Vagina (tissue), 2 donors: ENCODE data around the gene PTER. TPM values are rescaled to one million over a fixed set of nuclear protein-coding genes. Genes with fewer than 3 reads are reported as not detected.

Experiments
- DNase-seq, 2 donors: peaks; one replicate each; pipeline ENCODE4 v3.0.0-alpha.2; 2017; ENCODE audit errors: extremely low spot score in 2 of 2
- H3K27ac ChIP-seq: fragments of 200-600 bp; sonication (generic); one replicate; pipeline ENCODE4 v1.5.1; 2019
- H3K27me3 ChIP-seq: fragments of 200-600 bp; sonication (generic); one replicate; pipeline ENCODE4 v1.5.1; 2019
- H3K36me3 ChIP-seq, 2 donors: fragments of 200-600 bp; sonication (generic); one replicate each; pipeline ENCODE4 v1.5.1; 2017 to 2019
- H3K4me1 ChIP-seq: fragments of 200-600 bp; sonication (generic); one replicate; pipeline ENCODE4 v1.5.1; 2019
- H3K4me3 ChIP-seq, 2 donors: fragments of 200-600 bp; sonication (generic); 1 replicate in 1 of 2; 2 replicates in 1 of 2; pipeline ENCODE4 v1.5.1; 2016 to 2019
- H3K9me3 ChIP-seq: fragments of 200-600 bp; sonication (generic); one replicate; pipeline ENCODE4 v1.5.1; 2019
- POLR2A ChIP-seq, 2 donors: fragments of 450-650 bp; IDR thresholded peaks; one replicate each; pipeline ENCODE4 v1.6.1; 2017; ENCODE audit warnings: antibody characterized with exemption in 2 of 2, mild to moderate bottlenecking in 2 of 2, moderate library complexity in 2 of 2
- POLR2AphosphoS5 ChIP-seq, 2 donors: sonication (generic); formaldehyde crosslinking; IDR thresholded peaks; one replicate each; pipeline ENCODE4 v1.9.0; 2017; ENCODE audit warnings: antibody characterized with exemption in 2 of 2, mild to moderate bottlenecking in 2 of 2, low read depth in 1 of 2; ENCODE audit not compliant: insufficient read depth in 1 of 2
- intact Hi-C: fragments of 100-400 bp; cut with DNase I; formaldehyde crosslinking; loops from one replicate; pipeline ENCODE4 v1.15.1; 2023
- total RNA-seq: library from RNA; depleted of rRNA; stranded (reverse); fragments of >200 nt; gene quantifications from one replicate; pipeline ENCODE4 v1.2.3, GENCODE V29; 2016
- TF ChIP-seq, protein P1 (sequence below), 3 experiments: fragments of 450-650 bp in 2 of 3; fragments of 200-600 bp in 1 of 3; sonication (generic) in 1 of 3; IDR thresholded peaks; one replicate each; pipeline ENCODE4 v1.5.1; 2017 to 2019; ENCODE audit warnings: antibody characterized with exemption in 3 of 3, mild to moderate bottlenecking in 2 of 3, moderate library complexity in 2 of 3

Gene PTER
- total RNA-seq, 1 donor from 2014 or later = 7.4 TPM

DNA sequence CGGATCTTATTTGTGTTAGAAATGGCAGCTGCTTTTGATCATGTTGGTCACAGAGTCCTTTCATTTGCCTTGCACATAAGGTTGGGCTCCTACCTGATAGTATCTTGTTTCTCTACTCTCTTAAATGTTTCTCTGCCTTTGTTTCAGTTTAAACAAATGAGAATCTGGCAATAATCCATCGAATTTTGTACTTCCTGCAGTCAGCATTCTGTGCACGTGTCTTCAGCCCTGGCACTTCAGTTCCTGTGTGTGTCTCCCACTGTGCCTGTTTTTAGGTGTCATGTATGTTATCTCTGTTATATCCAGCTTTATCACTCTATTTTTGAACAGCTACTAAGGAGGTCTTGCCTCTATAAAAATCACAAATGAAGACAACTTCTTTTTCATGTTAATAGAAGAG is 28.4 kb upstream of the PTER start:
- Histone ChIP-seq H3K27ac (no peak overlapping the region), H3K4me1 (no peaks in the 10 kb centered on the region), H3K4me3 (no peak overlapping the region), H3K27me3 (no peaks in the 10 kb centered on the region), H3K9me3 (no peaks in the 10 kb centered on the region), H3K36me3 (no peaks in the 10 kb centered on the region)
- no peak for TF ChIP-seq POLR2AphosphoS5 (IDR thresholded peaks at IDR 0.05; ENCODE audit: insufficient read depth in 1 of 2, low read depth in 1 of 2)
- TF ChIP-seq POLR2A (IDR thresholded peaks at IDR 0.05) = no peak
- TF ChIP-seq, protein P1, sequence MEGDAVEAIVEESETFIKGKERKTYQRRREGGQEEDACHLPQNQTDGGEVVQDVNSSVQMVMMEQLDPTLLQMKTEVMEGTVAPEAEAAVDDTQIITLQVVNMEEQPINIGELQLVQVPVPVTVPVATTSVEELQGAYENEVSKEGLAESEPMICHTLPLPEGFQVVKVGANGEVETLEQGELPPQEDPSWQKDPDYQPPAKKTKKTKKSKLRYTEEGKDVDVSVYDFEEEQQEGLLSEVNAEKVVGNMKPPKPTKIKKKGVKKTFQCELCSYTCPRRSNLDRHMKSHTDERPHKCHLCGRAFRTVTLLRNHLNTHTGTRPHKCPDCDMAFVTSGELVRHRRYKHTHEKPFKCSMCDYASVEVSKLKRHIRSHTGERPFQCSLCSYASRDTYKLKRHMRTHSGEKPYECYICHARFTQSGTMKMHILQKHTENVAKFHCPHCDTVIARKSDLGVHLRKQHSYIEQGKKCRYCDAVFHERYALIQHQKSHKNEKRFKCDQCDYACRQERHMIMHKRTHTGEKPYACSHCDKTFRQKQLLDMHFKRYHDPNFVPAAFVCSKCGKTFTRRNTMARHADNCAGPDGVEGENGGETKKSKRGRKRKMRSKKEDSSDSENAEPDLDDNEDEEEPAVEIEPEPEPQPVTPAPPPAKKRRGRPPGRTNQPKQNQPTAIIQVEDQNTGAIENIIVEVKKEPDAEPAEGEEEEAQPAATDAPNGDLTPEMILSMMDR (IDR thresholded peaks at IDR 0.05) = no peak
- no peak for DNase-seq
- intact Hi-C loops = no loop called here

DNA sequence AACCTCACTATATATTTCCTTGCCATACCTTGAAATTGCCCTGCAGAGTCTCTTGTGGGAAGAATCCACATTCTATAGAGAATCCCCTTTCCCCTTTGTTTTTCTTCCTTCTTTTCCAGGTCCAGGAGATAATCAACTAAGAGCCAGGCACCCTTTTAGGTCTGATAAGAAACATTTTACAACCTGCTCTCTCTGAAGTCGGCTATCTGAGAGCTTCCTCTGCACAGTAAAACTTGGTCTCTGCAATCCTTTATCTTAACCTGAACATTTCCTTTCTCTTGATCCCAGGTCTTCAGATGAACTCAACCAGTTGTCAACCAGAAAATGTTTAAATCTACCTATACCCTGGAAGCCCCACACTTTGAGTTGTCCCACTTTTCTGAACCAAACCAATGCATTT is 19.5 kb upstream of the PTER start:
- intact Hi-C loops = no loop called here
- H3K4me3 ChIP-seq = no peak overlapping the region
- no peaks in the 10 kb centered on the region for H3K4me1 ChIP-seq
- DNase-seq = no peak
- no peaks in the 10 kb centered on the region for H3K9me3 ChIP-seq
- H3K27ac ChIP-seq = no peak overlapping the region
- H3K27me3 ChIP-seq = no peaks in the 10 kb centered on the region
- TF ChIP-seq POLR2A (IDR thresholded peaks at IDR 0.05) (no peak), POLR2AphosphoS5 (IDR thresholded peaks at IDR 0.05; ENCODE audit: insufficient read depth in 1 of 2, low read depth in 1 of 2) (no peak)
- TF ChIP-seq, protein P1 (IDR thresholded peaks at IDR 0.05) = no peak
- H3K36me3 ChIP-seq = no peaks in the 10 kb centered on the region

DNA sequence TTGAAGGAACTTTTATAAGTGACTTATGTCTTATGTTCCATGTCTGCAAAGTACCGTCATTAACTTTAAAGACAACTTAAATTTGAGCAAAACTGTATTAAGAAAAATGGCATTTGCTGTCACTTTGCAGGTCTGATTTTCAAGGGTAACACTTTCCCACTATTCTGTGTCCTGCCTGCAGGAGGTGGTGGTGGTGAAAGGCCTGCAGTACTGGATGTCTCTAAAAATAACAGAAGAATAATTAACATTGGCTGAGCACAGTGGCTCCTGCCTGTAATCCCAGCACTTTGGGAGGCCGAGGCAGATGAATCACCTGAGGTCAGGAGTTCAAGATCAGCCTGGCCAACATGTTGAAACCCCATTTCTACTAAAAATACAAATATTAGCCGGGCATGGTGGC is 13.2 kb upstream of the PTER start:
- TF ChIP-seq POLR2AphosphoS5 (IDR thresholded peaks at IDR 0.05; ENCODE audit: insufficient read depth in 1 of 2, low read depth in 1 of 2) = no peak
- TF ChIP-seq, protein P1 (IDR thresholded peaks at IDR 0.05) = no peak
- no peak for TF ChIP-seq POLR2A (IDR thresholded peaks at IDR 0.05)
- Histone ChIP-seq H3K27me3 (no peaks in the 10 kb centered on the region), H3K36me3 (no peaks in the 10 kb centered on the region), H3K4me3 (no peak overlapping the region), H3K27ac (no peak overlapping the region), H3K4me1 (no peaks in the 10 kb centered on the region), H3K9me3 (no peaks in the 10 kb centered on the region)
- intact Hi-C loops = no loop called here
- no peak for DNase-seq

DNA sequence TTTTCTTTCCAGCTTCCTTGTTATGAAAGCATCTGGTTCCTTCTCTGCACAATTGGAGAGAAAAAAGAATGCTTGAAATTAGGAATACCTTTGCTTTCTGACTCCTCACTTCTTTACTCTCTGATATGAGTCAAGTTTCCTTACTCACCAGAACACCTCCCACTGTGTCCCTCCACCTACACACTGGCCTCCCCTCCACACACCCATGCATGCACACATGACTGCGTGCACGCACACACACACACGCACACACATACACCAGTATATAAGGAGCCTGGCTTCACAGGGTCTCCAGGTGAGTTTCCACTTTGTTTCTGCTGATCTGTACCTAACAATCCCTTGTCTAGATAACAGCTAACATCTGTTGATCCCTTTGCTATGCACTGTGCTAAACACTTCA is 11.4 kb upstream of the PTER start:
- TF ChIP-seq POLR2A (IDR thresholded peaks at IDR 0.05) = no peak
- TF ChIP-seq, protein P1 (IDR thresholded peaks at IDR 0.05) = no peak
- no peak for TF ChIP-seq POLR2AphosphoS5 (IDR thresholded peaks at IDR 0.05; ENCODE audit: insufficient read depth in 1 of 2, low read depth in 1 of 2)
- DNase-seq = no peak

DNA sequence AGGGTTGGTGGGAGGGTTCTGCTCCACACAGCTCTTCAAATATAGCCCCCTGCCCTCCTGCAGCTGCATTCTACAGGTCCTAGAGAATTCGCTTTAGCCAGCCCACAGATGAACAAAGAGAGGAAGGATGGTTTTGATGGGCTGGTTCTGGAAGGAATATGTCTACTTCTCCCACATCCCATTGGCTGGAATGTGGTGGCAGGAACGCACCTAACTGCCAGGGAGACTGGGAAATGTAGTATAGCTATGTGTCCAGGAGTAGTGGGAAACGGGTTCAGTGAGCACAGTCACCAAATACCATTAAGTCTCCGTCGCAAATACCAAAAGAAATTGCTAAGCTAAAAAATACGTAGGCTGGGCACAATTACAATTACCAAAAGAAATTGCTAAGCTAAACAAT is 7.3 kb upstream of the PTER start:
- intact Hi-C loops = no loop called here

More for the DNA sequence above, 11.4 kb upstream of the PTER start:
- Histone ChIP-seq H3K4me1 (no peaks in the 10 kb centered on the region), H3K36me3 (no peaks in the 10 kb centered on the region), H3K27me3 (no peaks in the 10 kb centered on the region), H3K27ac (no peak overlapping the region), H3K9me3 (no peaks in the 10 kb centered on the region), H3K4me3 (no peak overlapping the region)
- intact Hi-C loops = no loop called here

More for the DNA sequence above, 7.3 kb upstream of the PTER start:
- Histone ChIP-seq H3K27ac (no peak overlapping the region), H3K27me3 (no peaks in the 10 kb centered on the region), H3K36me3 (no peaks in the 10 kb centered on the region), H3K4me3 (no peak overlapping the region), H3K9me3 (no peaks in the 10 kb centered on the region), H3K4me1 (no peaks in the 10 kb centered on the region)
- TF ChIP-seq POLR2A (IDR thresholded peaks at IDR 0.05) (no peak), POLR2AphosphoS5 (IDR thresholded peaks at IDR 0.05; ENCODE audit: insufficient read depth in 1 of 2, low read depth in 1 of 2) (no peak)
- TF ChIP-seq, protein P1 (IDR thresholded peaks at IDR 0.05) = no peak
- DNase-seq = no peak
